ENCODE data around the gene SSTR5.

- TF ChIP-seq, protein P1, sequence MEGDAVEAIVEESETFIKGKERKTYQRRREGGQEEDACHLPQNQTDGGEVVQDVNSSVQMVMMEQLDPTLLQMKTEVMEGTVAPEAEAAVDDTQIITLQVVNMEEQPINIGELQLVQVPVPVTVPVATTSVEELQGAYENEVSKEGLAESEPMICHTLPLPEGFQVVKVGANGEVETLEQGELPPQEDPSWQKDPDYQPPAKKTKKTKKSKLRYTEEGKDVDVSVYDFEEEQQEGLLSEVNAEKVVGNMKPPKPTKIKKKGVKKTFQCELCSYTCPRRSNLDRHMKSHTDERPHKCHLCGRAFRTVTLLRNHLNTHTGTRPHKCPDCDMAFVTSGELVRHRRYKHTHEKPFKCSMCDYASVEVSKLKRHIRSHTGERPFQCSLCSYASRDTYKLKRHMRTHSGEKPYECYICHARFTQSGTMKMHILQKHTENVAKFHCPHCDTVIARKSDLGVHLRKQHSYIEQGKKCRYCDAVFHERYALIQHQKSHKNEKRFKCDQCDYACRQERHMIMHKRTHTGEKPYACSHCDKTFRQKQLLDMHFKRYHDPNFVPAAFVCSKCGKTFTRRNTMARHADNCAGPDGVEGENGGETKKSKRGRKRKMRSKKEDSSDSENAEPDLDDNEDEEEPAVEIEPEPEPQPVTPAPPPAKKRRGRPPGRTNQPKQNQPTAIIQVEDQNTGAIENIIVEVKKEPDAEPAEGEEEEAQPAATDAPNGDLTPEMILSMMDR (IDR thresholded peaks at IDR 0.05) = no peak
- no peak for TF ChIP-seq ZFX (IDR thresholded peaks at IDR 0.05; ENCODE audit: borderline replicate concordance)
Measured at GRCh38 chr16:1045310-1045992, 27.1 kb upstream of the SSTR5 start.

Data from 22Rv1 (cell line).